H9 (cell line): ENCODE results near the gene NPAS3. TPM values are rescaled to one million over a fixed set of nuclear protein-coding genes. Genes with fewer than 3 reads are reported as not detected.

ENCODE experiments used
- DNase-seq: peaks from one replicate; pipeline ENCODE4 v3.0.0-alpha.2; 2017
- H2AFZ ChIP-seq: one replicate; pipeline ENCODE4 v1.6.1; 2013; ENCODE audit warnings: mild to moderate bottlenecking, low read length, control low read depth, moderate library complexity
- H2AK5ac ChIP-seq: 2 replicates; pipeline ENCODE4 v1.6.1; 2013; ENCODE audit warnings: low read length, control low read depth, mixed read lengths; ENCODE audit not compliant: insufficient read length
- H2BK120ac ChIP-seq: one replicate; pipeline ENCODE4 v1.6.1; 2013; ENCODE audit warnings: low read depth, mild to moderate bottlenecking, low read length, control low read depth, inconsistent platforms; ENCODE audit not compliant: poor library complexity, severe bottlenecking
- H2BK12ac ChIP-seq: 2 replicates; pipeline ENCODE4 v1.6.1; 2013; ENCODE audit warnings: low read length, control low read depth, mixed read lengths, low read depth; ENCODE audit not compliant: insufficient read length
- H2BK15ac ChIP-seq: 2 replicates; pipeline ENCODE4 v1.6.1; 2013; ENCODE audit warnings: low read depth, low read length, control low read depth
- H2BK20ac ChIP-seq: one replicate; pipeline ENCODE4 v1.6.1; 2013; ENCODE audit warnings: low read depth, mild to moderate bottlenecking, low read length, control low read depth, inconsistent platforms; ENCODE audit not compliant: poor library complexity, severe bottlenecking
- H2BK5ac ChIP-seq: 2 replicates; pipeline ENCODE4 v1.6.1; 2013; ENCODE audit warnings: low read length, control low read depth, mixed read lengths; ENCODE audit not compliant: insufficient read length
- H3K14ac ChIP-seq: 2 replicates; pipeline ENCODE4 v1.6.1; 2013; ENCODE audit warnings: low read length, control low read depth; ENCODE audit not compliant: insufficient read depth
- H3K18ac ChIP-seq: 2 replicates; pipeline ENCODE4 v1.6.1; 2013; ENCODE audit warnings: low read depth, mild to moderate bottlenecking, mixed read lengths, low read length, control low read depth; ENCODE audit not compliant: insufficient read length
- H3K23ac ChIP-seq: 2 replicates; pipeline ENCODE4 v1.6.1; 2013; ENCODE audit warnings: low read length, control low read depth, mixed read lengths, low read depth; ENCODE audit not compliant: insufficient read length
- H3K23me2 ChIP-seq: 2 replicates; pipeline ENCODE4 v1.6.1; 2013; ENCODE audit warnings: low read depth, mild to moderate bottlenecking, mixed read lengths, low read length, control low read depth; ENCODE audit not compliant: insufficient read length, poor library complexity, severe bottlenecking
- H3K27ac ChIP-seq: 2 replicates; pipeline ENCODE4 v1.5.1; 2013; ENCODE audit warnings: low read length, control low read depth, mixed read lengths, low read depth; ENCODE audit not compliant: insufficient read length
- H3K27me3 ChIP-seq: 2 replicates; pipeline ENCODE4 v1.6.1; 2013; ENCODE audit warnings: low read length, control low read depth, inconsistent platforms; ENCODE audit not compliant: insufficient read depth
- H3K4ac ChIP-seq: 2 replicates; pipeline ENCODE4 v1.6.1; 2013; ENCODE audit warnings: low read depth, mild to moderate bottlenecking, control low read depth, inconsistent platforms, low read length, moderate library complexity
- H3K4me1 ChIP-seq: 2 replicates; pipeline ENCODE4 v1.6.1; 2013; ENCODE audit warnings: low read length, control low read depth, inconsistent platforms; ENCODE audit not compliant: insufficient read depth
- H3K4me2 ChIP-seq: 2 replicates; pipeline ENCODE4 v1.6.1; 2013; ENCODE audit warnings: low read length, control low read depth, mixed read lengths; ENCODE audit not compliant: insufficient read length, insufficient read depth
- H3K56ac ChIP-seq: 2 replicates; pipeline ENCODE4 v1.6.1; 2013; ENCODE audit warnings: low read depth, mild to moderate bottlenecking, mixed read lengths, low read length, control low read depth; ENCODE audit not compliant: insufficient read length
- H3K79me1 ChIP-seq: 2 replicates; pipeline ENCODE4 v1.6.1; 2013; ENCODE audit warnings: low read depth, mild to moderate bottlenecking, moderate library complexity, low read length, control low read depth, inconsistent platforms; ENCODE audit not compliant: insufficient read depth, poor library complexity, severe bottlenecking
- H3K79me2 ChIP-seq: 2 replicates; pipeline ENCODE4 v1.6.1; 2013; ENCODE audit warnings: low read length, control low read depth, inconsistent platforms; ENCODE audit not compliant: insufficient read depth
- H3K9ac ChIP-seq: 2 replicates; pipeline ENCODE4 v1.6.1; 2013; ENCODE audit warnings: low read length, control low read depth, mixed read lengths; ENCODE audit not compliant: insufficient read length; ENCODE audit errors: extremely low read depth
- H3K9me3 ChIP-seq: one replicate; pipeline ENCODE4 v1.6.1; 2013; ENCODE audit warnings: low read depth, low read length, inconsistent platforms; ENCODE audit not compliant: control insufficient read depth
- H3T11ph ChIP-seq: one replicate; pipeline ENCODE4 v1.6.1; 2013; ENCODE audit warnings: mild to moderate bottlenecking, low read length, control low read depth, inconsistent platforms
- H4K20me1 ChIP-seq: one replicate; pipeline ENCODE4 v1.6.1; 2013; ENCODE audit not compliant: control insufficient read depth, insufficient read length, insufficient read depth
- H4K5ac ChIP-seq: 2 replicates; pipeline ENCODE4 v1.6.1; 2013; ENCODE audit warnings: low read depth, mild to moderate bottlenecking, mixed read lengths, low read length, control low read depth; ENCODE audit not compliant: insufficient read length
- H4K8ac ChIP-seq: replicated peaks from 2 replicates; pipeline ENCODE4 v1.6.1; 2013; ENCODE audit warnings: low read length, control low read depth, mixed read lengths, low read depth; ENCODE audit not compliant: insufficient read length
- H4K91ac ChIP-seq: 2 replicates; pipeline ENCODE4 v1.6.1; 2013; ENCODE audit warnings: low read depth, mild to moderate bottlenecking, moderate library complexity, mixed read lengths, low read length, control low read depth; ENCODE audit not compliant: insufficient read length
- H3K27ac Mint-ChIP-seq, 3 experiments: 2 replicates in 2 of 3; 3 replicates in 1 of 3; pipeline ENCODE4 v1.8.0; 2020 to 2021; ENCODE audit warnings: mixed read lengths in 3 of 3, mild to moderate bottlenecking in 1 of 3, moderate library complexity in 1 of 3
- H3K27me3 Mint-ChIP-seq: 2 replicates; pipeline ENCODE4 v1.8.0; 2021; ENCODE audit warnings: low read depth, mild to moderate bottlenecking, moderate library complexity, mixed read lengths
- H3K36me3 Mint-ChIP-seq, 3 experiments: 2 replicates in 2 of 3; 3 replicates in 1 of 3; pipeline ENCODE4 v1.8.0; 2020 to 2021; ENCODE audit warnings: low read depth in 3 of 3, mixed read lengths in 3 of 3; ENCODE audit not compliant: insufficient read depth in 1 of 3
- H3K4me1 Mint-ChIP-seq, 2 experiments: 2 replicates each; pipeline ENCODE4 v1.8.0; 2020; ENCODE audit warnings: mixed read lengths in 2 of 2
- H3K4me3 Mint-ChIP-seq, 2 experiments: 2 replicates in 1 of 2; 3 replicates in 1 of 2; pipeline ENCODE4 v1.8.0; 2020 to 2021; ENCODE audit warnings: mild to moderate bottlenecking in 2 of 2, mixed read lengths in 2 of 2, moderate library complexity in 1 of 2
- H3K9me3 Mint-ChIP-seq, 2 experiments: 2 replicates in 1 of 2; 3 replicates in 1 of 2; pipeline ENCODE4 v1.8.0; 2020; ENCODE audit warnings: mild to moderate bottlenecking in 2 of 2, mixed read lengths in 2 of 2, moderate library complexity in 1 of 2
- CTCF ChIP-seq: fragments of 200-600 bp; sonication (generic); conservative IDR thresholded peaks from 3 replicates; pipeline ENCODE4 v1.8.0; 2021; ENCODE audit warnings: antibody characterized with exemption, mild to moderate bottlenecking
- total RNA-seq: library from RNA; stranded (reverse); gene quantifications from 2 replicates; pipeline ENCODE4 v1.2.1, GENCODE V29; 2021

NPAS3 gene
- total RNA-seq, 1 experiment from 2014 or later, result 0.17 TPM

- Mint-ChIP-seq H3K27me3 (no peaks in the 10 kb centered on the region; the same call in 1 of the 2 replicates), H3K4me1 (peaks cover 30 to 32% of the 10 kb centered on the region in 2 experiments), H3K9me3 (no peaks in the 10 kb centered on the region), H3K4me3 (no peak overlapping the region), H3K27ac (no peak overlapping the region), H3K36me3 (no peaks in the 10 kb centered on the region)
- Histone ChIP-seq H3K23ac (no peak overlapping the region), H4K91ac (no peak overlapping the region), H3K79me1 (no peaks in the 10 kb centered on the region), H4K20me1 (no peaks in the 10 kb centered on the region), H3K23me2 (no peaks in the 10 kb centered on the region), H3K79me2 (no peaks in the 10 kb centered on the region), H3K56ac (no peak overlapping the region), H2BK15ac (no peak overlapping the region), H2BK5ac (no peak overlapping the region), H3K18ac (no peak overlapping the region), H3K4me1 (peaks cover 4% of the 10 kb centered on the region; the same call in 1 of the 2 replicates), H4K5ac (no peak overlapping the region), H3T11ph (no peak overlapping the region), H2BK12ac (no peak overlapping the region), H3K27ac (no peak overlapping the region), H3K9ac (no peak overlapping the region), H3K4me2 (no peak overlapping the region), H3K27me3 (no peaks in the 10 kb centered on the region), H2AFZ (no peak overlapping the region), H3K9me3 (no peaks in the 10 kb centered on the region), H3K4ac (no peak overlapping the region), H2BK120ac (no peak overlapping the region), H4K8ac (no peak overlapping the region), H2BK20ac (no peak overlapping the region), H2AK5ac (no peak overlapping the region), H3K14ac (no peak overlapping the region)
- DNase-seq, result no peak
- TF ChIP-seq CTCF, result no peak
These were observed 414.1 kb downstream of the NPAS3 start for GRCh38 chr14:33352821-33353220.
